Natural killer cell treated with Interleukin-12 subunit alpha and Interleukin-12 subunit beta and Interleukin-15 and Interleukin-18, amount 100 ng/mL, for 72 hours (primary cell): ENCODE measurements around the gene GJB6. TPM values are rescaled to one million over a fixed set of nuclear protein-coding genes. Genes with fewer than 3 reads are reported as not detected.

Experiments
- ATAC-seq, 2 donors: fragments of 150-1000 bp; cut with Tn5 transposase in 1 of 2; sonication (Bioruptor Pico), chemical (Tn5 transposase) in 1 of 2; 2 replicates each; pipeline ENCODE4 v1.10.0; 2021
- DNase-seq: peaks from one replicate; pipeline ENCODE4 v3.0.0; 2022; ENCODE audit warnings: low spot score
- H3K27ac Mint-ChIP-seq, 2 donors: 1 replicate in 1 of 2; 2 replicates in 1 of 2; pipeline ENCODE4 v1.8.0; 2022; ENCODE audit warnings: mixed read lengths in 2 of 2, mild to moderate bottlenecking in 1 of 2, moderate library complexity in 1 of 2
- H3K27me3 Mint-ChIP-seq, 2 donors: 1 replicate in 1 of 2; 2 replicates in 1 of 2; pipeline ENCODE4 v1.8.0; 2022; ENCODE audit warnings: mixed read lengths in 2 of 2
- H3K36me3 Mint-ChIP-seq: one replicate; pipeline ENCODE4 v1.8.0; 2022; ENCODE audit warnings: mixed read lengths
- H3K4me1 Mint-ChIP-seq, 2 donors: 1 replicate in 1 of 2; 2 replicates in 1 of 2; pipeline ENCODE4 v1.8.0; 2022; ENCODE audit warnings: low read depth in 2 of 2, mixed read lengths in 2 of 2, mild to moderate bottlenecking in 1 of 2
- H3K4me3 Mint-ChIP-seq: one replicate; pipeline ENCODE4 v1.8.0; 2022; ENCODE audit warnings: mixed read lengths
- H3K9me3 Mint-ChIP-seq: 2 replicates; pipeline ENCODE4 v1.8.0; 2022; ENCODE audit warnings: mixed read lengths
- total RNA-seq, 2 donors: library from RNA; stranded (reverse); gene quantifications; one replicate each; pipeline ENCODE4 v1.2.3, GENCODE V29; 2022

Gene GJB6
- total RNA-seq, 2 donors from 2014 or later = 0.62 to 3.2 TPM

DNA sequence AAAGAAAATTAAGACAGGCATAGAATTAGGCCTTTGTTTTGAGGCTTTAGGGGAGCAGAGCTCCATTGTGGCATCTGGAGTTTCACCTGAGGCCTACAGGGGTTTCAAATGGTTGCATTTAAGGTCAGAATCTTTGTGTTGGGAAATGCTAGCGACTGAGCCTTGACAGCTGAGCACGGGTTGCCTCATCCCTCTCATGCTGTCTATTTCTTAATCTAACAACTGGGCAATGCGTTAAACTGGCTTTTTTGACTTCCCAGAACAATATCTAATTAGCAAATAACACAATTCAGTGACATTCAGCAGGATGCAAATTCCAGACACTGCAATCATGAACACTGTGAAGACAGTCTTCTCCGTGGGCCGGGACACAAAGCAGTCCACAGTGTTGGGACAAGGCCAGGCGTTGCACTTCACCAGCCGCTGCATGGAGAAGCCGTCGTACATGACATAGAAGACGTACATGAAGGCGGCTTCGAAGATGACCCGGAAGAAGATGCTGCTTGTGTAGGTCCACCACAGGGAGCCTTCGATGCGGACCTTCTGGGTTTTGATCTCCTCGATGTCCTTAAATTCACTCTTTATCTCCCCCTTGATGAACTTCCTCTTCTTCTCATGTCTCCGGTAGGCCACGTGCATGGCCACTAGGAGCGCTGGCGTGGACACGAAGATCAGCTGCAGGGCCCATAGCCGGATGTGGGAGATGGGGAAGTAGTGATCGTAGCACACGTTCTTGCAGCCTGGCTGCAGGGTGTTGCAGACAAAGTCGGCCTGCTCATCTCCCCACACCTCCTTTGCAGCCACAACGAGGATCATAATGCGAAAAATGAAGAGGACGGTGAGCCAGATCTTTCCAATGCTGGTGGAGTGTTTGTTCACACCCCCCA lies 43.2 kb downstream of the GJB6 start:
- no peaks in the 10 kb centered on the region for H3K9me3 Mint-ChIP-seq
- DNase-seq = no peak
- peaks cover 8 to 9% of the 10 kb centered on the region in 2 donors for H3K4me1 Mint-ChIP-seq
- no peak overlapping the region for H3K4me3 Mint-ChIP-seq
- H3K27ac Mint-ChIP-seq = no peak overlapping the region
- peak in 1 of 2 donors; percentile 28 for ATAC-seq
- H3K36me3 Mint-ChIP-seq = no peaks in the 10 kb centered on the region
- H3K27me3 Mint-ChIP-seq = peaks cover 36 to 39% of the 10 kb centered on the region in 2 donors

DNA sequence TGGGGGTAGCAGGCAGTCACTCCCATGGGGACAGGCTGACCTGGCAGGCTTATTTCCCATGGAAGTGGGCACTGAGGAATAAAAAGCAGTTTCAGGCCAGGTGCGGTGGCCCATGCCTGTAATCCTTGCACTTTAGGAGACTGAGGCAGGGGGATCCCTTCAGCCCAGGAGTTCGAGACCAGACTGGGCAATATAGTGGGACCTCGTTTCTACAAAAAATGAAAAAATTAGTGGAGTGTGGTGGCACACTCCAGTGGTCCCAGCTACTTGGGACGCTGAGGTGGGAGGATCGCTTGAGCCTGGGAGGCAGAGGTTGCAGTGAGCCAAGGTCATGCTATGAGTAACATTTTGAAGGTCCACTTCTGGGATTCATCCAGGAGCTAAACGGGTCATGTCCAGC lies 45.3 kb downstream of the GJB6 start:
- Mint-ChIP-seq H3K4me1 (peaks cover 0 to 3% of the 10 kb centered on the region in 2 donors), H3K27me3 (peaks cover 34 to 41% of the 10 kb centered on the region in 2 donors), H3K9me3 (no peaks in the 10 kb centered on the region), H3K4me3 (no peak overlapping the region), H3K36me3 (no peaks in the 10 kb centered on the region), H3K27ac (no peak overlapping the region)
- DNase-seq (no peak), ATAC-seq (no peak)

DNA sequence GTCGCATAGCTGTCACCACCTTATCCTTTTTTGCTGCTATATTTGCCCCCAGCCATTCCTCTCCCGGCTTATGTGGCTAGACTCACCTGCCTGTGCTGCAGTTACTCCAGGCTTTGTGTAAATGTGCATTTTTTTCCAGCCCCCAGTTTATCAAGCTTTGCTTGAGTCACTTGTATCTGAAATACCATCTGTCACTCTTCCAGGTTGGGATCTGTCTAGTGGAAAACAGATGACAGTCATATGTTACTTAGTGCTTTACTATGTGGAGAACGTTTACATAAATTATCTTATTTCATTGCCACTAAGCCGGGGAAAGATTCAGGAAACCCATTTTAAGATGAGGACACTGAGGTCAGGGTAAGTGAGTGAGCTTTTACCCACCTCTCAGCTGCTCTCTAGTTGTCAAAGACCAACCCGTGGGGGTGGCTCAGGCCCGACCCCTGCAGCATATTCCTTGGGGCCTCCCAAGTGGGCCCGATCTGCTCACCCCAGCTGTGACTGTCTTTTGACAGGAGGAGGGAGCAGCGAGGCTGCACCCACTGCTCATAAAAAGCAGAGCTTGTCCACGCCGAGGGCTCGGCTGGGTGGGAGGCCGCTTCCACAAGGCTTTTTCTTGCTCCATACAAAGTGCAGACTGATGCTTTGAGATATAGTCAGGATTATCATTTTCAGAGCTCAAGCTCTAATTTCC lies 46.6 kb downstream of the GJB6 start:
- Mint-ChIP-seq H3K27ac (no peak overlapping the region), H3K4me1 (peaks cover 0 to 3% of the 10 kb centered on the region in 2 donors), H3K27me3 (peaks cover 30 to 34% of the 10 kb centered on the region in 2 donors), H3K9me3 (no peaks in the 10 kb centered on the region), H3K36me3 (no peaks in the 10 kb centered on the region), H3K4me3 (no peak overlapping the region)
- DNase-seq (no peak), ATAC-seq (no peak)

DNA sequence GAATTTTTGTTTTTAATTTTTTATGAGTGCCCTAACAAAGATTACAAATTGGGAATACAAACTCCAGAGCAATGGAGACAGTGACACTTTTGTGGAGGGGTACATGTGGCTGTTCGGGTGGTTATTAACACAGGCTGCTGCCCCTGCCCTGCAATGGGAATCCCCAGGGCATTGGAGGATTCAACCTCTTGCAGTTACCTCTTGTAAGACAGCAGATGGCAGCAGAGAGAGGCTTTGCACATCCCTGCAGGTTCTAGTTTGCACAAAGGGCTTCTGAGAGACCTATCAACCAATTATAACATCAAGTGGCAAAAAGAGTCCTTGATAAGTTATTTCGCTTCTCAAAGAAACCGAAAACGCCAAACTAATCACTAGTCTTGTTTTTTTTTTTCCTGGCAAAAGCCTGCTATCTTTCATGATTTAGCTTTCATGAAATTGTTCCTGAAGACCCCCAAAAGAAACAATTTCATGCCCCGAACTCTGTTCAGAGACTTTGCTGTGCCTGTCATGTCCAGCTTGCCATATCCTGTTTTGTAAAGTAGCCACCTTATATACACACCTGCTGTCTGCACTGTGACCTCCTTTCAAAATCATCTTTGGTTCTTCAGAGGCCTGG lies 49.8 kb downstream of the GJB6 start:
- peaks cover 0 to 4% of the 10 kb centered on the region in 2 donors for H3K4me1 Mint-ChIP-seq
- DNase-seq (peak; percentile 84), ATAC-seq (peak; percentile 72 to 78)
- H3K36me3 Mint-ChIP-seq = no peaks in the 10 kb centered on the region
- H3K27me3 Mint-ChIP-seq = peaks cover 38 to 51% of the 10 kb centered on the region in 2 donors
- no peak overlapping the region for H3K4me3 Mint-ChIP-seq
- no peak overlapping the region for H3K27ac Mint-ChIP-seq
- no peaks in the 10 kb centered on the region for H3K9me3 Mint-ChIP-seq

DNA sequence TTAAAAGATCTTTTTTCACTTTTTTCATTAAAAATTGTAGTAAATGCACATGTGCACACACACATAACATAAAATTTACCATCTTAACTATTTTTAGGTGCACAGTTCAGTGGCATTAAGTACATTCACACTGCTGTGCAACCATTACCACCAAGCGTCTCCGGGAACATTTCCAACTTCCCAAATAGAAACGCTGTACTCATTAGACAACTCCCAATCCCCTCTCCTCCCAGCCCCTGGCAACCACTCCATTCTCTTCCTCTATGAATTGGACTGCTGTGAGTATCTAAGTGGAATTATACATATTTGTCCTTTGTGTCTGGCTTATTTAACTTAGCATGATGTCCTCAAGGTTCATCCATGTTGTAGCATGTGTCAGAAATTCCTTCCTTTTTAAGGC lies 50.9 kb downstream of the GJB6 start:
- H3K9me3 Mint-ChIP-seq = no peaks in the 10 kb centered on the region
- H3K4me1 Mint-ChIP-seq = peaks cover 0 to 4% of the 10 kb centered on the region in 2 donors
- no peaks in the 10 kb centered on the region for H3K36me3 Mint-ChIP-seq
- DNase-seq (no peak), ATAC-seq (no peak)
- no peak overlapping the region for H3K27ac Mint-ChIP-seq
- H3K4me3 Mint-ChIP-seq = no peak overlapping the region
- H3K27me3 Mint-ChIP-seq = peaks cover 42 to 57% of the 10 kb centered on the region in 2 donors

DNA sequence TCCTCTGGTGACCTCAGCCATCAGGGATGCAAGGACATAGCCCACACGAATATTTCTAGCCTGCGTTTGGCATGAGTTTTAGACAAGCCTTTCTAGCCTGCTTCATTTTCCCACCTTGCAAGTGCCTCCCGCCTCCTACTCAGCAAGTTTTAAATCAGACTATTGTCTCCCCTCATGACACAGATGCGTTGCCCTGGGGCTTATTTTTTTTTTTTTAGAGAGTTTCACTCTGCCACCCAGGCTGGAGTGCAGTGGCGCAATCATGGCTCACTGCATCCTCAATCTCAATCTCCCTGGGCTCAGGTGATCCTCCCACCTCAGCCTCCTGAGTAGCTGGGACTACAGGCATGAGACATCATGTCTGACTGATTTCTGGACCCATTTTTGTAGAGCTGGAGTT lies 54.0 kb downstream of the GJB6 start:
- Mint-ChIP-seq H3K27ac (no peak overlapping the region), H3K4me1 (peaks cover 0 to 10% of the 10 kb centered on the region in 2 donors), H3K9me3 (no peaks in the 10 kb centered on the region), H3K27me3 (peaks cover 60 to 72% of the 10 kb centered on the region in 2 donors), H3K36me3 (no peaks in the 10 kb centered on the region), H3K4me3 (no peak overlapping the region)
- DNase-seq = no peak
- no peak for ATAC-seq

DNA sequence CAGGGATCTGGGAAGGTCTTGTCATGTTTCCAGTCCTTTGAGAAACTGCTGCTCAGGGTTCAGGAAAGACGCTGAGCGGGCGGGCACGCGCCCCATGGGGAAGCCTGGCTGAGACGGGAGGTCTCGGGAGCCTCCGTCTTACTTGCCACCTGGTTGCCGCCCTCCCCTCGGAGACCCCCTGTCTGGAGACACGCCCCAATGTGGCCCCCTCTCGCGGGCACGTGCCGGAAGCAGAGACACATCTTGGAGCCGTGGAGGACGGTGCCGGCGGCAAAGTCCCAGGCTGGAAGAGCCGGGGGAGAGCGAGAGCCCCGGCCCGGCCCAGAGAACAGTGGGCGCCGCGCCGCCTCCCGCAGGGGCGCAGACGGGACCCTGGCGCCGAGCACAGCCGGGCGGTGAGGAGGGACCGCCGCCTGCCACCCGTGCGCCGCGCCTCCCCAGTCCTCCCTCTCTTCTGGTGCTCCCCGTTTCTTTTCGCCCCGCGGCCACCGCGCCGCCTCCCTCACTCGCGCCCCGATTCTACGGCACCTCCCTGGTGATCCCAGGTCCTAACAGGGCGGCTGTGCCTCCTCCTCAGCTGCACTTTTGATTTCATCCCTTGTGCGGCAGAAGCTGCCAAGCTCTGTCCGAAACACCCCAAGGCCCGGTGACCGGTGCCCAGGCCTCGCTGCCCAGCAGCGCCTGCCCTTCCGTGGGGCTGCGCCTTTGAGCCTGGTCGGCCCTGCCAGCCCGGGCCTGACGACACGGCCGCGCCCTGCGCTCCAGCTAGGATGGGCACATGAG lies 54.9 kb downstream of the GJB6 start:
- Mint-ChIP-seq H3K27me3 (peaks cover 60 to 76% of the 10 kb centered on the region in 2 donors), H3K36me3 (no peaks in the 10 kb centered on the region)

DNA sequence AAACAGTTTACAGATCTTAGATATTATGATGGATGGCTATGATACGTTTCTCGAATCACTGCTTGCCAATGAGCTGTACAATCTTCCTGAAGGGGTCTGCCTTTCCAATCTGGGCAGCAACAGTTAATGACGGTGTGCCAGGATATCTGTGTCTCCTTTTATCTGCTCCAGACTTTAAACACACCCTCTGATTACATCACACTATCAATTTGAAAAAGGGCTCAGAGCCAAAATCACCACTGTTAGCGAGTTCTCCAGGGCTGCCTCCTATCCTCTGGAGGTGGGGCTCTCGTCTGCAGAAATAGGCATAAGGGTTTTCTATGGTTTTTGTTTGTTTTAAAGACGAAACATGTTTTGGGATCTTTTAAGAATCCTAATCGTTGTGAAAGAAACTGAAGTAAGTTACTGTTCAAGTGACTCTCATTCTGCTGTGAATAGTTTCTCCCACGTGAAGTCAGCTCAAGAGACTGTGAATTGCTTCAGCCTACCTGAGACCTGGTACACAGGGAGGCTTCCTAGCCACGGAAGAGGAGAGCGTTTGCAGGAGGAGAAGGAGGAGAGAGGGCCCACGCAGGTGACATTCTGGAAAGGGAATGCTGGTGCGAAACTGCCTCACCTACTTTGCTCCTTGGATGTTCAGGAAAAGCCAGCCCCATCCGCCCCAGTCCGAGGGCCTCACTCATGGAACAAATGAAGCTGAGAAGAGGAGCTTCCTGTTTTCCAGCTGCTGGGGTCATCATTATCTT lies 56.0 kb downstream of the GJB6 start:
- ATAC-seq (no peak), DNase-seq (no peak)
- Mint-ChIP-seq H3K4me1 (peaks cover 0 to 10% of the 10 kb centered on the region in 2 donors), H3K9me3 (no peaks in the 10 kb centered on the region), H3K27me3 (peaks cover 62 to 86% of the 10 kb centered on the region in 2 donors), H3K36me3 (no peaks in the 10 kb centered on the region), H3K27ac (no peak overlapping the region), H3K4me3 (no peak overlapping the region)

More for the DNA sequence above, 54.9 kb downstream of the GJB6 start:
- no peak overlapping the region for H3K4me3 Mint-ChIP-seq
- no peak overlapping the region for H3K27ac Mint-ChIP-seq
- ATAC-seq = peak in 1 of 2 donors; percentile 33
- H3K9me3 Mint-ChIP-seq = no peaks in the 10 kb centered on the region
- H3K4me1 Mint-ChIP-seq = peaks cover 0 to 10% of the 10 kb centered on the region in 2 donors
- no peak for DNase-seq

DNA sequence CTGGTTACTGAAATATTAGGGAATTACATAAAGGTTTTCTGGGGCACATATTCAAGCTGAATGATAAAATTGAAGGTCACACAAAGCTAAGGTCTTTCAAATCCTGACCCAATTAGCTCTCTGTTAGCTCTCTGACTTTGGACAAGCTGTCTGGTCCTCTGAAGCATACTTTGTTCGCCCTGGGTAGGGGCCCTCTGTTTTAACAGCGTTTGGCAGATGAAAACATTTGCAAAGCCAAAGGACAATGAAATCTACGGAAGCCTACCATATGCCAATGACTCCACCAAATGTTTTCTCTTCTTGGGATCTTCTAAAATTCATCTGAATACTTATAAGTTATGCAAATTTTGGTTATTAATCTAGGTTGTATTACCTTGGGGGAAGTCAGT lies 56.7 kb downstream of the GJB6 start:
- H3K4me1 Mint-ChIP-seq = peaks cover 0 to 10% of the 10 kb centered on the region in 2 donors
- H3K27me3 Mint-ChIP-seq = peaks cover 61 to 81% of the 10 kb centered on the region in 2 donors

DNA sequence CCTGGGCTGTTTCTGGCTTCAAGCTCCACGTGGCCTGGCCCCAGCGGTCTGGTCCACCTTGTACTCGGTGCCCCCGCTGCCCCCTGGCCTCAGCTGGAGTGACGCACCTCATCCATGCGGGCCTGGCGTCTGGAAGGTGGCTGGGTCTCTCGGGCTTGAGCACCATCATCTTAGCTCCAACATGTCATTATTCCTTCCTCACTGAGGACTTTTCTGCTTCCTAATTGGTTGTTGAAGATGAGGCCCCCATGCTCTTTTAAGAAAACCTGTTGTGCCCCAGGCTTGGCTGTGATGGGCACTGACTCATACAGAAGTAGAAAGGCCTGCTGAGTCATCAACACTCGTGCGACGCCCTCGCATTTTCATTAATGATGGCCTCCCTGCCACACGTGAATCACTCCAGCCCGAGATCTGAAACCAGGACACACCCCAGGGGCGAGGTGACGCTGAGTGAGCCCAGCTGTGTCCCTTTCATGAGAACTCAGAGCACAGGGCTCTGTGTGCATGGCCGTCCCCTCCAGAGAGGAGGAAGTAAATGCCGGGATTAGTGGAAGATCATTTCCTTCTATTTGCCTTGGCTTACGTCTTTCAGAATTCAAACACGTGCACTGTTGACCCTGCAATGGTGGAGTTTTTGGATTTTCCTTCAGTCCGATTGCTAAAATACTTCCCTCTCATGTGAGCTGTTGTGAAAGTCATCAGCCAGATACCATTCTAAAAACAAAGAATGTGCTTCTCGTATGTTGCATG lies 57.3 kb downstream of the GJB6 start:
- Mint-ChIP-seq H3K27me3 (peaks cover 62 to 80% of the 10 kb centered on the region in 2 donors), H3K27ac (no peak overlapping the region), H3K36me3 (no peaks in the 10 kb centered on the region), H3K4me1 (peaks cover 0 to 10% of the 10 kb centered on the region in 2 donors), H3K9me3 (no peaks in the 10 kb centered on the region), H3K4me3 (no peak overlapping the region)
- DNase-seq (no peak), ATAC-seq (peak; percentile 63 to 82)

More for the DNA sequence above, 56.7 kb downstream of the GJB6 start:
- no peaks in the 10 kb centered on the region for H3K36me3 Mint-ChIP-seq
- H3K4me3 Mint-ChIP-seq = no peak overlapping the region
- H3K27ac Mint-ChIP-seq = no peak overlapping the region
- DNase-seq (no peak), ATAC-seq (no peak)
- no peaks in the 10 kb centered on the region for H3K9me3 Mint-ChIP-seq

DNA sequence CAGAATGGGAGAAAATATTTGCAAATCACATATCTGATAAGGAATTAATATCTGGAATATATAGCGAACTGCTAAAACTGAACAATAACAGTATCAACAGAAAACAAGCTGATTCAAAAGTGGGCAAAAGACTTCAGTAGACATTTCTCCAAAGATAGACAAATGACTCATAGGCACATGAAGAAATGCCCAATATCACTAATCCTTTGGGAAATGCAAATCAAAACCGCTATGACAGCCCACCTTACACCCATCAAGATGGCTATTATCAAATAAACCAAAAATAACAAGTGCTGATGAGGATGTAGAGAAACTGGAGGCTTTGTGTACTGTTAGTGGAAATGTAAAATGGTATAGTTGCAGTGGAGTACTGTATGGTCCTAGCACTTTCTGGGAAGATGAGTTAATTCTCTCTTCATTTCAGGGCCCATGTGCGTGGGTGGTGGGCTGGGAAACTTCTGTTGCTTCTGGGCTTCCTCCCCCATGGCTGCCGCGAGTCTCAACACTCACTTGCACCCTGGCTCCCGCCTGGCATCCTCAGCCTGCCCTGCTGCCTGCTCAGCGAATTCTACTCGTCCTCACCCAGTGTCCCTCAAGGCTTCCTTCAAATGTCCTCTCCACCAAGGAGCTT lies 58.9 kb downstream of the GJB6 start:
- Mint-ChIP-seq H3K9me3 (no peaks in the 10 kb centered on the region), H3K36me3 (no peaks in the 10 kb centered on the region), H3K4me1 (peaks cover 0 to 10% of the 10 kb centered on the region in 2 donors), H3K27me3 (peaks cover 58 to 74% of the 10 kb centered on the region in 2 donors), H3K27ac (no peak overlapping the region), H3K4me3 (no peak overlapping the region)
- no peak for DNase-seq
- ATAC-seq = no peak
